Transverse colon (tissue), 3 donors: ENCODE data around the gene FLOT1.

ENCODE experiments used
- CTCF ChIP-seq, 5 experiments: fragments of 200-600 bp in 3 of 5; fragments of 450-650 bp in 2 of 5; sonication (generic) in 3 of 5; IDR thresholded peaks; 1 replicate in 2 of 5; 2 replicates in 3 of 5; pipeline ENCODE4 v1.5.1; 2016 to 2017; ENCODE audit warnings: antibody characterized with exemption in 5 of 5, inconsistent platforms in 3 of 5, mild to moderate bottlenecking in 2 of 5, moderate library complexity in 1 of 5
- POLR2A ChIP-seq: fragments of 450-650 bp; IDR thresholded peaks from one replicate; pipeline ENCODE4 v1.6.1; 2016; ENCODE audit warnings: antibody characterized with exemption, mild to moderate bottlenecking, moderate library complexity

- TF ChIP-seq CTCF (IDR thresholded peaks at IDR 0.05) (no peak), POLR2A (no peak)
Observed at GRCh38 chr6:30750379-30750668, 7.8 kb upstream of the FLOT1 start.
